Neural progenitor cell (in vitro differentiated cells): ENCODE measurements around the gene CLSTN2.

Source experiments
- CTCF ChIP-seq: fragments of 200-600 bp; sonication (generic); IDR thresholded peaks from 2 replicates; pipeline ENCODE4 v1.5.1; 2017; ENCODE audit warnings: antibody characterized with exemption, mild to moderate bottlenecking
- EZH2 ChIP-seq: fragments of 200-600 bp; sonication (generic); IDR thresholded peaks from 2 replicates; pipeline ENCODE4 v1.6.1; 2017; ENCODE audit warnings: antibody characterized with exemption, mild to moderate bottlenecking, moderate library complexity
- EZH2phosphoT487 ChIP-seq: fragments of 200-600 bp; sonication (generic); IDR thresholded peaks from 2 replicates; pipeline ENCODE4 v1.6.1; 2017; ENCODE audit warnings: antibody characterized with exemption

GRCh38 chr3:140440446-140440845 lies 505.5 kb downstream of the CLSTN2 start:
- TF ChIP-seq CTCF (no peak), EZH2 (no peak), EZH2phosphoT487 (no peak)
